Measurements from ENCODE around the gene ANXA3. TPM values are rescaled to one million over a fixed set of nuclear protein-coding genes. Genes with fewer than 3 reads are reported as not detected.

Gene ANXA3
- total RNA-seq, 2 donors from 2014 or later = 43.3 to 144 TPM

GRCh38 chr4:78642934-78643333 lies 91.4 kb downstream of the ANXA3 start:
- H3K27ac ChIP-seq = no peak overlapping the region
- no peaks in the 10 kb centered on the region for H3K36me3 ChIP-seq
- no peaks in the 10 kb centered on the region for H3K27me3 ChIP-seq (replicated peaks; ENCODE audit: insufficient read depth)
- H3K4me3 ChIP-seq = no peak overlapping the region
- DNase-seq (ENCODE audit: low spot score) = no peak
- TF ChIP-seq CTCF (IDR thresholded peaks at IDR 0.05) = no peak
- TF ChIP-seq POLR2AphosphoS5 (IDR thresholded peaks at IDR 0.05) = no peak
- TF ChIP-seq POLR2A (IDR thresholded peaks at IDR 0.05) = no peak
- no peaks in the 10 kb centered on the region for H3K9me3 ChIP-seq
- 86% methylated on average over 2 of the region's 2 CpGs for WGBS
- intact Hi-C loops (cut with DNase I) = loop anchor here (10.0 kb wide), 1 partner anchor 222 kb away; no protein-coding TSS in a partner anchor
- no peaks in the 10 kb centered on the region for H3K4me1 ChIP-seq (replicated peaks)

- intact Hi-C loops (cut with DNase I) = loop anchor here (10.0 kb wide), 1 partner anchor 221 kb away; no protein-coding TSS in a partner anchor
- Histone ChIP-seq H3K4me1 (replicated peaks) (no peaks in the 10 kb centered on the region), H3K9me3 (no peaks in the 10 kb centered on the region), H3K36me3 (no peaks in the 10 kb centered on the region), H3K4me3 (no peak overlapping the region), H3K27ac (no peak overlapping the region), H3K27me3 (replicated peaks; ENCODE audit: insufficient read depth) (no peaks in the 10 kb centered on the region)
- no peak for DNase-seq (ENCODE audit: low spot score)
- TF ChIP-seq POLR2A (IDR thresholded peaks at IDR 0.05) (no peak), CTCF (IDR thresholded peaks at IDR 0.05) (no peak), POLR2AphosphoS5 (IDR thresholded peaks at IDR 0.05) (no peak)
Observed at GRCh38 chr4:78644063-78644691, 92.6 kb downstream of the ANXA3 start.

GRCh38 chr4:78644744-78645330 lies 93.3 kb downstream of the ANXA3 start:
- Histone ChIP-seq H3K36me3 (no peaks in the 10 kb centered on the region), H3K9me3 (no peaks in the 10 kb centered on the region), H3K4me1 (replicated peaks) (no peaks in the 10 kb centered on the region), H3K27ac (peak overlapping the region; percentile 62 to 76), H3K4me3 (no peak overlapping the region), H3K27me3 (replicated peaks; ENCODE audit: insufficient read depth) (no peaks in the 10 kb centered on the region)
- 46% methylated on average over 4 of the region's 4 CpGs for WGBS
- TF ChIP-seq CTCF (IDR thresholded peaks at IDR 0.05) (peak; percentile 71 to 88 (median 78)), POLR2A (IDR thresholded peaks at IDR 0.05) (no peak)
- intact Hi-C loops (cut with DNase I) = loop anchor here (5.0 to 10.0 kb wide), 2 partner anchors 132 to 220 kb away; partner anchors contain the start of gene BMP2K
- peak; percentile 26 for DNase-seq (ENCODE audit: low spot score)

GRCh38 chr4:78645853-78646757 lies 94.5 kb downstream of the ANXA3 start:
- H3K4me1 ChIP-seq (replicated peaks) = no peaks in the 10 kb centered on the region
- TF ChIP-seq POLR2A (IDR thresholded peaks at IDR 0.05) = no peak
- peak in 1 of 4 experiments; percentile 17 for TF ChIP-seq CTCF (IDR thresholded peaks at IDR 0.05)
- TF ChIP-seq POLR2AphosphoS5 (IDR thresholded peaks at IDR 0.05) = peak; percentile 88
- H3K27ac ChIP-seq = peak overlapping the region; percentile 62 to 76
- peak; percentile 86 for DNase-seq (ENCODE audit: low spot score)
- no peak overlapping the region for H3K4me3 ChIP-seq
- H3K9me3 ChIP-seq = no peaks in the 10 kb centered on the region
- intact Hi-C loops (cut with DNase I) = loop anchor here (5.0 to 10.0 kb wide), 2 partner anchors 131 to 219 kb away; partner anchors contain the start of gene BMP2K
- H3K36me3 ChIP-seq = no peaks in the 10 kb centered on the region
- 25% methylated on average over 10 of the region's 10 CpGs for WGBS
- no peaks in the 10 kb centered on the region for H3K27me3 ChIP-seq (replicated peaks; ENCODE audit: insufficient read depth)
